Heart left ventricle (tissue), 16 donors: ENCODE measurements around the gene ZBTB20. TPM values are rescaled to one million over a fixed set of nuclear protein-coding genes. Genes with fewer than 3 reads are reported as not detected.

Source experiments
- ATAC-seq, 4 donors: fragments of 200-7000 bp; cut with Tn5 transposase; one replicate each; pipeline ENCODE4 v1.9.1; 2020 to 2022; ENCODE audit warnings: moderate library complexity in 4 of 4, mild to moderate bottlenecking in 3 of 4, moderate number of reproducible peaks in 1 of 4
- DNase-seq, 5 donors: peaks; one replicate each; pipeline ENCODE4 v3.0.0-alpha.2; 2020
- H3K27ac ChIP-seq, 12 donors: fragments of 200-600 bp; sonication (generic) in 4 of 12; one replicate each; pipeline versions ENCODE4 v1.5.0 to v1.8.0; 2016 to 2022; ENCODE audit warnings: mild to moderate bottlenecking in 2 of 12
- H3K27me3 ChIP-seq, 9 donors: fragments of 200-600 bp; sonication (generic) in 2 of 9; one replicate each; pipeline versions ENCODE4 v1.5.1 to v1.8.0; 2016 to 2022; ENCODE audit warnings: mild to moderate bottlenecking in 3 of 9
- H3K36me3 ChIP-seq, 9 donors: fragments of 200-600 bp; sonication (generic) in 2 of 9; one replicate each; pipeline versions ENCODE4 v1.5.0 to v1.8.0; 2018 to 2022; ENCODE audit warnings: mild to moderate bottlenecking in 2 of 9
- H3K4me1 ChIP-seq, 12 donors: fragments of 200-600 bp; sonication (generic) in 4 of 12; one replicate each; pipeline versions ENCODE4 v1.5.0 to v1.8.0; 2016 to 2022; ENCODE audit warnings: mild to moderate bottlenecking in 3 of 12
- H3K4me3 ChIP-seq, 12 donors: fragments of 200-600 bp; sonication (generic) in 4 of 12; one replicate each; pipeline versions ENCODE4 v1.5.0 to v1.8.0; 2017 to 2022; ENCODE audit warnings: mild to moderate bottlenecking in 9 of 12, moderate library complexity in 4 of 12
- H3K9me3 ChIP-seq, 12 donors: fragments of 200-600 bp; sonication (generic) in 4 of 12; one replicate each; pipeline versions ENCODE4 v1.5.0 to v1.8.0; 2016 to 2022; ENCODE audit warnings: mild to moderate bottlenecking in 1 of 12
- CTCF ChIP-seq, 12 donors: fragments of 200-600 bp; sonication (generic) in 4 of 12; IDR thresholded peaks; one replicate each; pipeline versions ENCODE4 v1.5.0 to v1.8.0; 2018 to 2022; ENCODE audit warnings: antibody characterized with exemption in 12 of 12, mild to moderate bottlenecking in 5 of 12
- POLR2A ChIP-seq, 2 donors: fragments of 450-650 bp; IDR thresholded peaks; one replicate each; pipeline ENCODE4 v1.6.1; 2017; ENCODE audit warnings: antibody characterized with exemption in 2 of 2, mild to moderate bottlenecking in 2 of 2, moderate library complexity in 2 of 2
- WGBS, 4 donors: extraction: QIAGEN DNeasy Blood & Tissue Kit in 2 of 4; methylation state at CpG; one replicate each; pipeline versions ENCODE4 v1.1.5 to v1.1.7; 2013 to 2018; 5-methylcytosine and 5-hydroxymethylcytosine counted together
- intact Hi-C, 10 donors: fragments of 100-400 bp; cut with DNase I; formaldehyde crosslinking; loops; one replicate each; pipeline versions ENCODE4 v1.11.1 to v1.14.2; 2022
- polyA plus RNA-seq, 2 donors: library from polyadenylated mRNA; stranded (reverse); fragments of 200-250 nt; gene quantifications; one replicate each; pipeline ENCODE4 v1.2.3, GENCODE V29; 2013
- total RNA-seq, 9 donors: library from RNA; depleted of rRNA in 2 of 9; stranded (reverse); fragments of >200 nt in 2 of 9; fragmentation: NEBNext Ultra II Directional in 3 of 9; extraction: Animal tissue kit (Norgen Biotek cat#: 25700) in 3 of 9; gene quantifications; one replicate each; pipeline versions ENCODE4 v1.1.0 to v1.2.4, GENCODE V29; 2016 to 2023
- donor health status: ischemic (EF 13 %, LVEDD 7.1; RV severe dilation, severe dysfunction).
- donor health status: healthy with polysubstance abuse.
- donor health status: DM: no; HTN: yes; CAD: no.
- donor health status: DM: no; HTN: no; CAD: no.
- donor health status: ischemic (EF 25% LVEDD 6.9; RV normal size, moderate dysfunction).
- donor health status: ischemic (EF 25% LVEDD 5.7; RV mildly dilated, moderate dysfunction).
- donor health status: healthy.
- donor health status: DM: yes; HTN: yes; CAD: no.
- donor health status: ischemic (EF 35%, LVEDD 5.7; RV mildly dilated, moderate dysfunction).
- donor health status: nonischemic (EF 11% LVEDD 7.7; RV severe dilation, severe dysfunction).
- donor health status: DM: yes; HTN: yes; CAD: no.
- donor health status: PGD.
- donor health status: ischemic (EF 29% LVEDD 5.4; RV normal size, mild dysfunction).
- donor health status: nonischemic (EF 23%, LVEDD 6.1; RV moderate dilation, normal function).

The ZBTB20 gene
- total and polyA plus RNA-seq, 11 donors: 6.2 to 109 (median 77.3) TPM

GRCh38 chr3:114745322-114746240 is 401.5 kb downstream of the ZBTB20 start:
- Histone ChIP-seq H3K36me3 (no peaks in the 10 kb centered on the region), H3K27ac (peak overlapping the region in 11 of 12 donors; percentile 31 to 80 (median 61)), H3K4me3 (peak overlapping the region in 5 of 12 donors; percentile 26 to 47 (median 30)), H3K27me3 (no peaks in the 10 kb centered on the region), H3K9me3 (no peaks in the 10 kb centered on the region), H3K4me1 (peaks cover 0 to 23% (median 4%) of the 10 kb centered on the region in 12 donors)
- 55 to 78% (median 68%) methylated on average over 5 of the region's 5 CpGs for WGBS, 4 donors
- ATAC-seq (peak; percentile 48 to 92 (median 74)), DNase-seq (no peak)
- TF ChIP-seq POLR2A (IDR thresholded peaks at IDR 0.05): no peak
- TF ChIP-seq CTCF (IDR thresholded peaks at IDR 0.05): no peak
- intact Hi-C loops: no loop called here

DNA sequence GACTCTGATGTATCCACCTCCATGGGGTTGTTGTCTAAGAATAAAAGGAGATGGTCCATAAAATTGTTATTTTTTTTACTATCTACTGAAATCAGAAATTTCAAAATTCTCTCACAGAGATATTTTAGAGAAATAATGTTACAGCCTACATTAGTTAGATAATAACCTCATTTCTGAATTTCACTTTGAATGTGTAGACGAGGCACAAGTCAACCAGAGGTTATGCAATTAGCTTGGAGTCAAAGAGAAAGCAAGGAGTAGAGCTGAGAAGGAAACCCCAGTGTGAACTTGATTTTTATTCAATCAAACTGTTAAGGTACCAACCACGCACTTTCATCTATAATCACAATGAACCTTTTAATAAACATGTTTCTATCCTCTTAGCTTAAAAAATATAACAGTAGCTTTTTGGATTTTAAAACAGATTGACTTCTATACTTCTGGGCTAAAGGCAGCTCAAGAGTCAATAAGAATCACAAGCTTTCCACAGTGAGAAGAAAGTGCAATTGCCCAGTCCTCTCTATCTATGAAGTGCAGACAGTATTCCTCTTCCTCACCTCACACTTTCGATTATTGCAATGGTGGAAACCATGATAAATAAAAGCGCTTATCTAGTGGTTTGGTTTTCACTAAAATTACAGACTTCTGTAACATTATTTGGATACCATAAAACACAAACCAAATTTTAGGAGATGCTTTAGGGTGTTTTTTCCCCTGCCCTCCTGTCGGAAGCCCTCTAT is 403.2 kb downstream of the ZBTB20 start:
- intact Hi-C loops: no loop called here
- 87 to 88% (median 87%) methylated on average over 5 of the region's 5 CpGs for WGBS, 4 donors
- no peak overlapping the region for H3K27ac ChIP-seq

GRCh38 chr3:114741066-114741465 is 406.0 kb downstream of the ZBTB20 start:
- Histone ChIP-seq H3K4me1 (peaks cover 0 to 17% (median 2%) of the 10 kb centered on the region in 12 donors), H3K36me3 (no peaks in the 10 kb centered on the region), H3K27me3 (no peaks in the 10 kb centered on the region), H3K9me3 (no peaks in the 10 kb centered on the region), H3K27ac (no peak overlapping the region), H3K4me3 (no peak overlapping the region)
- TF ChIP-seq POLR2A (IDR thresholded peaks at IDR 0.05): no peak
- TF ChIP-seq CTCF (IDR thresholded peaks at IDR 0.05): no peak
- DNase-seq (no peak), ATAC-seq (no peak)
- WGBS, 4 donors: 51 to 57% (median 56%) methylated on average over 1 of the region's 1 CpG
- intact Hi-C loops: no loop called here

More for the DNA sequence above, 403.2 kb downstream of the ZBTB20 start:
- TF ChIP-seq POLR2A (IDR thresholded peaks at IDR 0.05) (no peak), CTCF (IDR thresholded peaks at IDR 0.05) (no peak)
- H3K9me3 ChIP-seq: no peaks in the 10 kb centered on the region
- DNase-seq: no peak
- no peaks in the 10 kb centered on the region for H3K36me3 ChIP-seq
- no peak for ATAC-seq
- H3K4me3 ChIP-seq: no peak overlapping the region
- peaks cover 0 to 23% (median 4%) of the 10 kb centered on the region in 12 donors for H3K4me1 ChIP-seq
- H3K27me3 ChIP-seq: no peaks in the 10 kb centered on the region

DNA sequence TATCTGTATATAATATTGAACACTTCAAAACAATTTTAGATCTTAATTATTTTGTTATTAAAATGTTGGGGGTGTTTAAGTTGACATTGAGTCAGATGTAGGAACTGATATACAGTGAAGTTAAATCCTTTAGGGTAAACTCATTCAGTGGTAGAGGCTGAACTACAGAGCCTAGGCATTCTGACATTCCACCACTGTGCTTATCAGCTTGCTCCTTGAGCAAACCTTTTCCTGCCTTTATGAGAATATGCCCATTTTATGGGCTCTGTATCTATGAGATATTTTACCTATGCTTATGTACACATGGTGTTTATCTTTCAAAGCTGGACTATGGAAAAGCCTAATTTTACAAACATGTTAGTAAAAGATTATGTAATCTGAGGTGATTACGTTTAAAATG is 407.5 kb downstream of the ZBTB20 start:
- intact Hi-C loops: no loop called here
- WGBS, 4 donors: 86 to 93% (median 88%) methylated on average over 1 of the region's 1 CpG
- no peaks in the 10 kb centered on the region for H3K27me3 ChIP-seq
- H3K9me3 ChIP-seq: no peaks in the 10 kb centered on the region
- H3K27ac ChIP-seq: no peak overlapping the region
- no peak for TF ChIP-seq POLR2A (IDR thresholded peaks at IDR 0.05)
- no peak for TF ChIP-seq CTCF (IDR thresholded peaks at IDR 0.05)
- H3K4me3 ChIP-seq: no peak overlapping the region
- H3K36me3 ChIP-seq: no peaks in the 10 kb centered on the region
- H3K4me1 ChIP-seq: peaks cover 0 to 9% (median 0%) of the 10 kb centered on the region in 12 donors
- ATAC-seq (no peak), DNase-seq (no peak)
